Activated CD4-positive, alpha-beta T cell treated with anti-CD3 and anti-CD28 coated beads, Interleukin-2, amount 50 U/mL, for 24 hours (primary cell): ENCODE results near the gene TEKT1.
"Not testable (repeated sequence)": the region's sequence is repeated elsewhere in the genome, so short reads cannot be mapped to it uniquely, and the experiment has no call there.

Source experiments
- DNase-seq, 2 donors: peaks; one replicate each; pipeline ENCODE4 v3.0.0-alpha.2; 2020; ENCODE audit warnings: low read depth in 1 of 2, low spot score in 1 of 2

TEKT1 gene

DNA sequence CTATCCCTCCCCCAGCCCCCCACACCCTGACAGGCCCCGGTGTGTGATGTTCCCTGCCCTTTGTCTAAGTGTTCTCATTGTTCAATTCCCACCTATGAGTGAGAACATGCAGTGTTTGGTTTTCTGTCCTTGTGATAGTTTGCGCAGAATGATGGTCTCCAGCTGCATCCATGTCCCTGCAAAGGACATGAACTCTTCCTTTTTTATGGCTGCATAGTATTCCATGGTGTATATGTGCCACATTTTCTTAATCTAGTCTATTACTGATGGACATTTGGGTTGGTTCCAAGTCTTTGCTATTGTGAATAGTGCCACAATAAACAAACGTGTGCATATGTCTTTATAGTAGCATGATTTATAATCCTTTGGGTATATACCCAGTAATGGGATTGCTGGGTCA is 15.2 kb downstream of the TEKT1 start:
- not testable (repeated sequence) for DNase-seq

DNA sequence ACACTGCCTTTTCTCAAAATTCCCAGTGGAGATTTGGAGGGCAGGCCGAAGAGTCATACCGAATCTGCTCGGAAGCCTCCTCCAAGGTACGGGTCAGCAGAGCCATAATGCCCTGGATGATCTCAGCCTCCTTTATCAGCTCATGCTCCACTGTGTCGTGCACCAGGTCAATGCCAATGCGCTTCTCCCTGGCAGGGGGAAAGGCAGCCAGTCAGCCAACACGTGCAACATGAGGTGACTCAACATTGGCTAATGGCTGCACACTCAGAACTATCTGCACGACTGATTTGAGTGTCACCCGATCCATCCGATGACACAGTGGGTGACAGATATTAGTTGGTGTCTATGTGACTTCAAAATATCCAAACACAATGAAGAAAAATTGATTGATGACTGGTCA is 15.8 kb downstream of the TEKT1 start:
- DNase-seq: no peak

DNA sequence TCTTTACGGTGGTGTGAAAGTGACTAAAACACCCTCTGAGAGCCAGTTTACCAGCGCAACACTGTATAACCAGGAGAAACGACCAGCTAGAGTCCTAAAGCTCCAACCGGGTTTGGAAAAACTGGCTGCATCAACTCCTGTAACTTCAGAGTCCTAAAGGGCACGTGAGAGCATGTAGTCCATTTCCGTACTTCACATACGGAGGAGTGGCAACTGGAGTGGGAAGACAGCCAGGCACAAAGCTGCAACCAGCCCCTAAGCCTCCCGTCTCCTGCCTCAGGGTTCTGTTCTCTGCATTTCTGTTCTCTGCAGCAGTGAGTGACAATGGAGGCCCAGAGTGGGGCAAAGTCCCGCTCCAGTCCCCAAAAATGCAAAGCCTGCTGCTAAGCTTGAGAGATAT is 19.2 kb downstream of the TEKT1 start:
- no peak for DNase-seq

DNA sequence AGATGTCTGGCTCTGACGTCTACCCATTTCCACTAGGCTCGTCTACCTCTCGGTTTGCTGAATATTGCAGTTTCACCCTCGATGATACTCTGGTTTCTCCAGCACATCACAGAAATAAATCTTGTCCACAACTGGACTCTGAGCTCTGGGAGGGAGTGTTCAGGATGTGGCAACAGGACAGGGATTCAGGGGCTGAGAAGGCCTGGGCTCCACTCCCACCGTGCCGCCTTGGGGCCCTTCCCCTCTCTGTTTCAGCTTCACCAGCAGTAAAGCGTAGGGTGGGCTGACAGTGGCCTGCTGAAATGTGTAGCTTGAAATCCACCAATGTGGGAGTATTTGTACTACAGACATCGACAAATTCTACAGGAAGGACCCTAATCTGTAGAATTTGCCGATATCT is 20.0 kb downstream of the TEKT1 start:
- DNase-seq: no peak

DNA sequence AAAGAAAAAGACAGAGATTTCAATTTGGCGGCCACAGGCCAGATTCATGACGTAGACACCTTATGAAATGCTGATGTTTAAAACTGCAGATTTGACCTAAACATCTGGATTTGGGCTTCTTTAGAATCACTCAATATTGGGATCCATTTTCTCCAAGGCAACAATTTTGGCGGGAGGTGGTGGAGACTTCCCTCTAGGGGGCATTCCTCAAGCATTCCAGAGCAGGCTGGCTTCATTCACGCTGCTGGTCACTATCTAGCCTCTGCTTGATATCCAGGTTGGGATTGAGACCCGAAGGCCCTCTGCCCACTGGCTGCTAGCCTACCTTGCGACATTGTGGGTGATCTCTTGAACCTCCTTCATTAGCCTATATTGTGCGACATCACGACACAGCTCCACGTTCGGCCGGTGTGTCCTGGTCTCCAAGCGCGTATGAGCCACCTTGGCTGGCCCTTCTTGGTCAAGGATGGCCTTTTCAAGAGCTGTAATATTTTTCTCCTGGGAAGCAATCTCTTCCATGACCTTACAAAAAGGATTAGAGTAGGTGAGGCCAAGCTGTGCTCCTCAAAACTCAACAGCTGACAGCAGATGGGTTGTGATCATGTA is 31.0 kb downstream of the TEKT1 start:
- peak in 1 of 2 donors; percentile 18 for DNase-seq

DNA sequence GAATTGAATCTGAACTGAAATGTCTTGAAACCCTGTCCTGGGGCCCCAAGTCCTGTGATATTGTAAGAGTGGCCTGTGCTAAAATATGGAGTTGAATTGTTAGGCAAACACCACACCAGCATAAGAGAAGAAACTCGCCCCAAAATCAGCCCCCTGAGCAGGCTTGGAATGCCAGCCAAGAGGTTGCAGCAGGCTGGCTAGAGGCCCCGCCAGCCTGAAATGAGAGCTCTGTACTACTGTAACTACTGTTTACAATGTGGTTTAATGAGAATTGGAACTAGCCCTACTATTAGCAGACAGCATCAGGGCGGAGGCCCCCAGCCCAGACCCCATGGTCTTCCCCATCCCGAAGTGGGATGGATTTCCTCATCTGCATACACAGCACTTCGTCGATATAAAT is 31.8 kb downstream of the TEKT1 start:
- DNase-seq: no peak

DNA sequence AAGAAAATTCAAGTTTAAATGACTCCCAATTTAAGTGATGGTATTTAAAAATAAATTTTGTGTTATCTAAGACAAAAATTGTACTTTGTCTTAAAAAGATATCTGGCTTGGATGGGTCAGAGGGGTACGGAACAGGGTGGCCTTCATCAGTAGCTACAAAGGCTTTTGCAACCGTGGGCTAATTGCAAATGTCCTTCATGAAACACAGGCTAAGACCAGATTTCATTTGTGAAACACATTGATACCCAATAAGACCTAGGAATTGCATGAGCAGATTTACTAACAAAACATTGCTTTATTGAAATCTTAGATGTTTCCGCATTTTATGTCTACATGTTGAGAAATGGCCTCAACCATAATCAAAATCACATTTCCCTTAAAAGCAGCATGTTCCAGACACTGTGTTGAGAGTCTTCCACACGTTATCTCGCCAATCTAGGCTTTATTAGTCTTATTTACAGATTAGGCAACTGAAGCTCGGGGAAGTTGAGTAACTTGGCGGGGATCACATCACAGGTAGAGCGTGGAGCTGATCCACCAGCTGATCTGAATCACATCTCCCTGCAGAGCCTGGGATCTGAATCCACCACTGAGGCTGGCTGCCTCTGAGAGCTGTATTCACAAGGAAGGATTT is 33.7 kb downstream of the TEKT1 start:
- DNase-seq: no peak

DNA sequence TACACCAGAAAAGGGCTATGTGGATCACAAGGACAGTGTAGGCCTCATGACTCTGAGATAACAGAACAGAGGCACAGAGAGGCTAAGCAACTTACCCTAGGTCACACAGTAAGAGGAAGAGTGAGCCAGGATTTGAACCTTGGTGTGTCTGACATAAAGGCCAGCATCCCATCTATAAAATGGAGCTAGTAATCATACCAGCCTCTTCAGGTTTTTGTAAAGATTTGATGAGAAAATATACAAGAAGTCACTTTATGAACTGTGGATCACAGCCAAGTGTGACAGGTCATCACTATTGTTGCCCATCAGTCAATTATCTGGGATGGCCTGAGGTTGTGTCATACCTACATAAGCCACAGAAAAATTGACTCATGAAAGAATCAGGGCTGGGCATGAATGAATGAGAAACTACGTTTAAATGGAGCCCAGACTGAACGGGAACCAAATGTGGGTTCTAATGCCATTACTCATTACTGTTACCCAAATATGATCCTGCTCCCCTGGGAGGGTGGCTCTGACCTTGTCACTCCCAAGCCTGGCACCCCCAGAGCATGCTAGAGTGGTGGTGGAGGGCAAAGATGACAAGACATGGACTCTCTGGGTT is 34.5 kb downstream of the TEKT1 start:
- DNase-seq: no peak

DNA sequence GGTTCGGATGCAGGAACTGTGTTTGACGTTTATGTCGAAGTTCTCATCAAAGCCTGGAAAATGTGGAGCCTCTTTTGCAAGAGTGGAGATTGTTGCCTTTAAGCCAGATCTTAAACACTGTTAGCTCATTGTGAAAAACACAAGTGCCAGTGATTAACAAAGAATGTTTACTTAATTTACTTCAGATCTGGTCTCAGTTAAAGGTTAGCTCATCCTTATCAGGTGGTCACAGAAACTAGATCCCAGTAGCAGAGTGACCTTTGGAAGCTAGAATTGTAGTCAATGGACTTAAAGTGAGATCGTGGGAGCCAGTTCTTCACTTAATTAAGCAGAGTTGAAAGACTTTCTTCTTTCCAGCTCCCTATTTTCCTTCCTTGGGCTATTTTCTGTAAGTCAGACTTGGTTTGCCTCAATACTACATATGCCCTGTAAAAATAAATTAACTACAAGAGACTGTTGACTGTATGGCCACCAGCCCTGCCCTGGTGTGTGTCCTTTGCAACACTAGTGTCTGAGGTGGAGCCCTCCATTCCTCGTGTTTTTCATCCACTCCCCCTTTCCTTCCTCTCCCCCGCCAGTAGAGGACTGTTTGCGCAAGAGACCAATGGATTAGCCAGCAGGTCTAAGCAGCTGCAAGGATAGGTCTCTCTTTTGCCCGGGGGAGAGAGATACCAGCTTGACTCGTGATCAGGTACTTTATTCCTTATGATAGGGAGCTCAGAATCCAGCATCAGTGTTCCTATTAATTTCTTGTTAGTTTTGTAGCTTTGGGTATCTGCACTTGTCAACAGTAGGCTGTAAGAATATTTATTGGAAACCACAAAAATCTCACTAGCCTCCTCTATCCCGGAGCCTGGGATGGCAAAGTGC is 35.3 kb downstream of the TEKT1 start:
- DNase-seq: no peak

DNA sequence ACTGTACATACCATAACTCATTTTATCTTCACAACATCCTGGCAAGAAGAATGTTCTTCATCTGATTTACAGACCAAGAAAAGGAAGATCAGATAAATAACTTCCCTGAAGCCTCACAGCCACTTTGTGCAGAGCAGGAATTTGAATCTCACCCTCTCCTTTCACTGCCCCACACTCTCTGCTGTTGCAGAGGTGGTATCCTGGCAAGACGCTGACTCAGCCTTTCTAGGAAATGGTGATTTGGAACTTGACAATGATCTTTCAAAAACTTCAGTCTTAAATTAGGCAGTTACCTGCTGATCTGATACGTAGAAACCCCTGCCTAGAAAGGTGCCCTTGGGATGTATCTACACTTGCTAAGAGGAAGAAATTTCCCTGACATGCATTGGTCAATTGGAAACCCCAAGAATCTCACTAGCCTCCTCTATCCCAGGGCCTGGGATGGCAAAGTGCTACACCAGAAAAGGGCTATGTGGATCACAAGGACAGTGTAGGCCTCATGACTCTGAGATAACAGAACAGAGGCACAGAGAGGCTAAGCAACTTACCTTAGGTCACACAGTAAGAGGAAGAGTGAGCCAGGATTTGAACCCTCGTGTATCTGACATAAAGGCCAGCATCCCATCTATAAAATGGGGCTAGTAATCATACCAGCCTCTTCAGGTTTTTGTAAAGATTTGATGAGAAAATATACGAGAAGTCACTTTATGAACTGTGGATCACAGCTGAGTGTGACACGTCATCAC is 37.6 kb downstream of the TEKT1 start:
- no peak for DNase-seq

DNA sequence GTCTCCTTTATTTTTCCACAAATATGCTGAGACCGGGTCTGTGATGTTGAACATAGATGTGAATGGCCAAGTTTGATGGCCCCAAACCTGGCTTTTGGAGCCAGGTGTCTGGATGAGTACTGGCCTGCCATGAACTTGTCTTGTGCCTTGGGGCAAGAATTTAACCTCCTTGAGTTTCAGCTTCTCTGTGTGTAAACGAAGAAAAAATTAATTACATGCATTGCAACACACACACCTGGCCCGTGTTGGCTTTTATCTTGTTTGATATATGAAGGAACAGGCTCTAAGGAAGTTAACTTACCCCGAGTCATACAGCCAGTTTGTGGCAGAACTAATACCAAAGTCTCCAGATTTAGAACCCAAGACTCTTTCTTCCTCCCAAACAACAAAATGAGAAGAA is 42.4 kb downstream of the TEKT1 start:
- no peak for DNase-seq

DNA sequence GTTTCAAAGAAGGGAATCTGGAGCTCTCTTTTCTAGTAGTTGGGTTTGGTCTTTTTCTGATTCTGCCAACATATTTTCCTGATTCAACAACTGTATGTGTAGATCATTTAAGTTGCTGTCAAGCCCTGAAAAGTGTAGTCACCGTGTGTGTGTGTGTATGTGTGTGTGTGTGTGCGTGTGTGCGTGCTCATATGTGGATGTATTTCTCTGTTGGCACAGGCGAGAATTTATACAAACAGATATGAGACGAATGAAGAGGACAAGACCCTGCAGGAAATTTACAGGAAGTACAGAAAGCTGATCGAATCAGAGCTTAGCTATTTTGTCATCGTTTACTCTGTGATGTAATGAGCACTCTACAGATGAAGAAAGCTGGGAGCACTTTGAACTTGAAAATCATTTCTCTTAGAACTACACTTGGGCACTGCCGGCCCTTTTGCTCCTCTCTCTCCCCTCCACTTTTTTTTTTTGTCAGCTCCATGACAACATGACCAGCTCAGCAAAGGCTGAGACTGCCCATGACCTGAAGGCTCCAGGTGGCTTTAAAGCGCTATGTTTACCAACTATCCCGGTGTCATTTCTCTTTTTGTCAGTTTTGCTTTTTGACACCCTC is 44.3 kb downstream of the TEKT1 start:
- no peak for DNase-seq

DNA sequence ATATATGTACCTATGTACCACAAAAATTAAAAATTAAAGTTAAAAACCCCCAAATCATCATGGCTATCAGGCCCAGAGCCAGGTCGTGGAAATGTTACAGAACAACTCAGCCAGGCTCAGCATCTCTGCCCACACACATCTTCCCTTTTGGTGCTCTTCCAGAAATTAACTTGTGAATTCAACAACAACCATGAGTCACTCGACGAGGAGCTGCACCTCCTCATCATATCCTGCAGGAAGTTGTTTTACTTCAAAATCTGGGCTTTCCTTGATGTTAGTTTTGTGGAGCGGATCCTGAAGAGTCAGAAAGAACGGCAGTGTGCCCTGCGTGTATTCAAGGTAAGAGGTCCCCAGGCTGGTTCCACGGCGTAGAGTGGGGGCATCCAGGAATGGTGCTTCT is 44.9 kb downstream of the TEKT1 start:
- no peak for DNase-seq

DNA sequence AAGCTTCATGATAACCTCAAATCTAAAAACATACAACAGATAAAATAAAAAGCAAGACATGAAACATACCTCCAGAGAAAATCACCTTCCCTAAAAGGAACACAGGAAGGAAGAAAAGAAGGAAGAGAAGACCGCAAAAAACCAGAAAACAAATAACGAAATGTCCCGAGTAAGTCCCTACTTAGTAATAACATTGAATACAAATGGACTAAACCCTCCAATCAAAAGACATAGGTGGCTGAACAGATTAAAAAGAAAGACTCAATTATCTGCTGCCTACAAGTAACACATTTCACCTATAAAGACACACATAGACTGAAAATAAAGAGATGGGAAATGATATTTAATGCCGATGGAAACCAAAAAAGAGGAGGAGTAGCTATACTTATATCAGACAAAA is 49.3 kb downstream of the TEKT1 start:
- DNase-seq: no peak

DNA sequence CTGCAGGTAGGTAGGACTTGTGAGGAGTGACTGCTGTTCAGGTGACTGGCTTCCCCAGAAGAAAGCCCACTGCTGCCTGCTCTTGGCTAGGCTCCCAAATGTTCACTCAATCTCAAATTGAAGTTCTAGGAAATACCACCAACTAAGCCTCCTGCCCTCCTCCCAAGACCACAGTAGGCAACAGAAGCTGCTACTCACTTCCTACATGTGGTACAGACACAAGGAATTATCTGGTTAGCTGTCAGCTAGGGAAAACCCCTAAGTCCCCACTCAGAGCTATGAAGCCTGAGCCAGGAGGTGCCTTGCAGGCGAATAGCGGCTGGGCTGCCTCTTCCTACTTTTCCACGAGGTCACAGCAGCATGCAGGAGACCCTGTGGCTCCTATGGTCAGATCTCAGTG is 50.6 kb downstream of the TEKT1 start:
- DNase-seq: no peak

DNA sequence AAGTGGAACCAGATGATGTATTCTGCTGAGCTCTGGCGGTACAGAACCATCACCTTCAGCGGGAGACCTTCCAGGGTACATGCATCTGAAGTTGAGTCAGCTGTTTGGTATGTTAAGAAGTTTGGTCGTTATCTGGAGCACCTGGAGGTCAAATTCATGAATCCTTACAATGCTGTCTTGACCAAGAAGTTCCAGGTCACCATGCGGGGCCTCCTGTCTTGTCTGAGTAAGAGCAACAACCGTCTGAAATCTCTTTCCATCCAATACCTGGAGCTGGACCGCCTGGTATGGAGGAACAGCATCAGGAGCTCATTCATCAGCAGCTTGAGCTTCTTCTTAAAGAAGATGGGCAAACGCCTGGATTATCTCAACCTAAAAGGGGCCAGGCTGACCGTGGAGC is 51.5 kb downstream of the TEKT1 start:
- DNase-seq: no peak

DNA sequence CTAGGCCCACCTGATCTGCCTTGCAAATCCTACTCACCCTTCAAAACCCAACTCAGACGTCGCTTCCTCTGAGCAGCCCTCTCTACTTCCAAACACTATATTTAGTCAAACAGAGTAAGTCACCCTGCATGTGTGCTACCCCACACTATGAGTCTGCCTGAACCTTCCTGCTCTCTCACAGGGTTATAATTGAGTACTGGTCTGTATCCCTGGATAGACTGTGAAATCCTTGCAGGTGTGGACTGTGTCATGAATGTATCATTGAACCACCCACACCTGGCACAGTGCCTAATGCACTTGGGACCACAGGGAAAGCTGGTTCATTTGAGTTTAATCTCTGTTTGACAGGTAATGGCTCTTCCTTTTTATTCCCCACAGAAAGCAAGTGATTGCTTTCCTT is 52.1 kb downstream of the TEKT1 start:
- no peak for DNase-seq

DNA sequence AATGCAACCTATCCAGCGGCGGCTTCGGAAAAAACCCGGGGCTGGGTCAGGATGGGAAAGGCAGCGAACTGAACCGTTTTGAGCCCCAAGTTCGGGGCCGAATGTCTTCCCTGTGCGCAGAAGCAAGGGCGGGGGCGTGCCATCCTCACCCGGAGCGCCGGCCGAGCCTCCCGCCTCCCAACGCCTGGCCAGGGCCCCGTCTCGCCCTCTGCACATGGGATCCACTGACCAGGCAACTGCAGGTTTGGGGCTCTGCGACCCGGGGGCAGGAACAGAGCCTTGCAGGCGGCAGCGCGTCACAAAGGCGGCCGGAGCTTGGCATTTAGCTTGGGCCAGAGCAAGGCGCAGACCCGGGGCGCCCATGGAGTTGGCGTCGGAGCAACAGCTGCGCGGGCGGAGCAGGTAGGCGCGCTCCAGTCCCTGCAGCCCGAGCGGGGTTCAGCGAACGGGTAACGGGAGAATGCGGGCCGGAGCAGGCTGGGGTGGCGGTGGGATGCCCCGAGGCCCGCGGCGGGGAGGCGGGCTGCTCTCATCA is 55.6 kb downstream of the TEKT1 start, which contains the start of gene FBXO39:
TSS of gene FBXO39 (plus strand) at position 345 of the 535 bp plus-strand sequence. CDS start 3,654 bp downstream, outside the sequence.
- DNase-seq: no peak

DNA sequence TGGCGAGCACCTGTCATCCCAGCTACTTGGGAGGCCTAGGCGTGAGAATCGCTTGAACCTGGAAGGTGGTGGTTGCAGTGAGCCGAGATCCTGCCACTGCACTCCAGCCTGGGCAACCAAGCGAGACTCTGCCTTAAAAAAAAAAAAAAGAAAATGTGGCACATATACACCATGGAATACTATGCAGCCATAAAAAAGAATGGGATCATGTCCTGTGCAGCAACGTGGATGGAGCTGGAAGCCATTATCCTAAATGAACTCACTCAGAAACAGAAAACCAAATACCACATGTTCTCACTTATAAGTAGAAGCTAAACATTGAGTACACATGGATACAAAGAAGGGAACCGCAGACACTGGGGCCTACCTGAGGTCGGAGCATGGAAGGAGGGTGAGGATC is 56.6 kb downstream of the TEKT1 start:
- DNase-seq: not testable (repeated sequence)

DNA sequence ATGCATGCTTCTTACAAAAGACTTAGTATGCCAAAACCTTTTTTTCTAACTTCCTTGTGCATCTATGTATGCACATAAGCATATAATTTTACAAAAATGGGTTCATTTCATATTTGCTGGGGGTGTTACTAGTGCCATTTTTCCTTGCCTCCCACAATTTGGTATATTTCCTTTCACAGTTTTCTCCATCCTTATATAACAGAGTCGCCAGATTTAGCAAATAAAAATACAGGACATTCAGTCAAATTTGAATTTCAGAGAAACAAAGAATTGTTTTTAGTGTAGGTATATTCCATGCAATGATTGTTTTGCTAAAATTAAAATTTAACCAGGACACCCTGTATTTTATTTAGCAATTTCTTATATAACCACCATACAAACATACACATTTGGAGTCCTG is 59.5 kb downstream of the TEKT1 start:
- DNase-seq: no peak
